GM18907 (cell line): Measurements from ENCODE around the gene KHK.

Experiments used
- ATAC-seq: cut with Tn5 transposase; IDR thresholded peaks from one replicate; pipeline ENCODE4 v1.9.1; 2021; ENCODE audit warnings: mild to moderate bottlenecking, moderate library complexity; ENCODE audit not compliant: unreplicated experiment

The KHK gene

GRCh38 chr2:27149570-27150405 is 63.2 kb downstream of the KHK start:
- ATAC-seq, result no peak
